Melanocyte of skin (primary cell): ENCODE measurements around the gene SP100. TPM values are rescaled to one million over a fixed set of nuclear protein-coding genes. Genes with fewer than 3 reads are reported as not detected.

ENCODE experiments used
- small RNA-seq, 2 donors: library from RNA; depleted of rRNA; stranded (forward); fragments of <200 nt; gene quantifications; one replicate each; pipeline ENCODE3, GENCODE V24; 2012
- total RNA-seq, 2 donors: library from RNA; depleted of rRNA; stranded (reverse); fragments of >200 nt; gene quantifications; 2 replicates each; pipeline ENCODE4 v1.2.3, GENCODE V29; 2012

The SP100 gene
- 100 to 1,000 TPM; 251 to 253 TPM for total RNA-seq

GRCh38 chr2:230416061-230416721 is at the start of gene SP100:
Gene SP100 (plus strand): TSS chr2:230416201. CDS start chr2:230416297, 96 bp downstream.

Small RNAs within 50 kb of the gene (small RNA-seq; reads per million reads assigned to genes)
- gene HMGB1P3 (0 reads per million in 2 donors), gene RN7SL834P (0 reads per million in 2 donors), gene RNU6-451P (0 reads per million in 2 donors)

Other genes starting within 250 kb of the SP100 start
- gene SP110, start 196.2 kb upstream of the SP100 start, total RNA-seq, result 100 to 1,000 TPM; 110 to 112 TPM
- gene SP140, start 190.5 kb upstream of the SP100 start, total RNA-seq, result 1 to 10 TPM in 1 of 2 donors, not detected in 1; 2.7 TPM
- gene SP140L, start 89.0 kb upstream of the SP100 start, total RNA-seq, result 10 to 100 TPM; 12.4 to 23.0 TPM